Fibroblast of the aortic adventitia (primary cell): ENCODE results near the gene GGA1. TPM values are rescaled to one million over a fixed set of nuclear protein-coding genes. Genes with fewer than 3 reads are reported as not detected.

Experiments used
- DNase-seq: peaks from one replicate; pipeline ENCODE4 v3.0.0-alpha.2; 2010; ENCODE audit warnings: low read depth
- H3K4me3 ChIP-seq: 2 replicates; pipeline ENCODE4 v1.5.1; 2011; ENCODE audit warnings: low read depth, mild to moderate bottlenecking, control low read depth, low read length, moderate library complexity
- CTCF ChIP-seq: IDR thresholded peaks from 2 replicates; pipeline ENCODE4 v1.5.1; 2011; ENCODE audit warnings: mild to moderate bottlenecking, low read length, control low read depth, inconsistent platforms; ENCODE audit not compliant: insufficient read depth
- total RNA-seq: library from RNA; depleted of rRNA; stranded (reverse); fragments of >200 nt; gene quantifications from 2 replicates; pipeline ENCODE4 v1.2.3, GENCODE V29; 2012; ENCODE audit warnings: low replicate concordance

The GGA1 gene
- 12.0 and 35.0 TPM in 2 replicates for total RNA-seq

GRCh38 chr22:37608477-37609239 lies at the start of gene GGA1:
GGA1 (plus strand) TSS chr22:37608834; CDS start chr22:37608861, 27 bp downstream.
- no peak for TF ChIP-seq CTCF
- peak; percentile 98 for DNase-seq
- peak within 1 kb of the TSS; percentile 85 for H3K4me3 ChIP-seq

GRCh38 chr22:37559521-37559900 lies 49.1 kb upstream of the GGA1 start:
- H3K4me3 ChIP-seq = peak overlapping the region; percentile 58
- no peak for TF ChIP-seq CTCF
- DNase-seq = no peak

GRCh38 chr22:37559901-37560607 lies 48.6 kb upstream of the GGA1 start, which contains the start of gene CDC42EP1:
CDC42EP1 (plus strand) TSS chr22:37560480; CDS start chr22:37566350, 5,870 bp downstream.
- no peak for TF ChIP-seq CTCF
- peak; percentile 55 for DNase-seq
- peak within 1 kb of the TSS; percentile 88 for H3K4me3 ChIP-seq

- peak; percentile 45 for DNase-seq
- TF ChIP-seq CTCF = no peak
Measured at GRCh38 chr22:37560608-37561211, 47.9 kb upstream of the GGA1 start.

GRCh38 chr22:37561212-37562048 lies 47.2 kb upstream of the GGA1 start:
- DNase-seq = peak; percentile 89
- peak; percentile 83 for TF ChIP-seq CTCF
- H3K4me3 ChIP-seq = peak overlapping the region; percentile 88

More at GRCh38 chr22:37560608-37561211, 47.9 kb upstream of the GGA1 start:
- peak overlapping the region; percentile 88 for H3K4me3 ChIP-seq
